HCT116 (cell line): ENCODE measurements around the gene TNIP1. TPM values are rescaled to one million over a fixed set of nuclear protein-coding genes. Genes with fewer than 3 reads are reported as not detected.
A peak's percentile ranks its signal among the peaks of the same experiment; 100 is the strongest.

ENCODE experiments used
- ATAC-seq: fragments of 200-7000 bp; cut with Tn5 transposase; 2 replicates; pipeline ENCODE4 v1.9.1; 2020; ENCODE audit warnings: mild to moderate bottlenecking, moderate library complexity
- BruUV-seq: library from RNA; stranded (reverse); fragments of 400-500 nt; replicated peaks from 2 replicates; lab custom pipeline; 2021; lab: Mats Ljungman, UMichigan
- CTCF ChIA-PET: fragments of 300-600 bp; sonication (Branson Sonifier 250); formaldehyde crosslinking; loops from one replicate; lab custom pipeline; 2021; ENCODE audit warnings: antibody characterized with exemption; lab: Charles Lee
- POLR2A ChIA-PET: fragments of 300-600, 350-600 bp; sonication (Branson Sonifier 250); formaldehyde crosslinking; loops from one replicate; lab custom pipeline; 2021; ENCODE audit warnings: antibody characterized with exemption; lab: Charles Lee
- RAD21 ChIA-PET, 2 experiments: fragments of 300-600 bp; sonication (Branson Sonifier 250); formaldehyde crosslinking; loops; one replicate each; lab custom pipeline; 2023; ENCODE audit warnings: low total read pairs in 2 of 2; ENCODE audit not compliant: uncharacterized antibody in 2 of 2, unreplicated experiment in 2 of 2, low non-redundant PET in 1 of 2; lab: Charles Lee
- DNase-seq: peaks from one replicate; pipeline ENCODE4 v3.0.0-alpha.2; 2010; ENCODE audit warnings: low read depth, low spot score
- H2AFZ ChIP-seq: fragments of 200-600 bp; shearing (Covaris generic), sonication (generic); 2 replicates; pipeline ENCODE4 v1.6.1; 2017; ENCODE audit warnings: low read depth, mixed run types, mixed read lengths, antibody characterized with exemption, low read length; ENCODE audit not compliant: poor library complexity, severe bottlenecking
- H3K27ac ChIP-seq: 2 replicates; pipeline ENCODE4 v1.5.1; 2012; ENCODE audit warnings: low read depth, low read length
- H3K27me3 ChIP-seq: fragments of 200-600 bp; sonication (generic); 2 replicates; pipeline ENCODE4 v1.6.1; 2016; ENCODE audit warnings: mixed run types, low read length, mixed read lengths; ENCODE audit not compliant: insufficient read depth
- H3K36me3 ChIP-seq, 2 experiments: fragments of 200-500 bp in 1 of 2; fragments of 200-600 bp in 1 of 2; sonication (Bioruptor generic) in 1 of 2; sonication (generic) in 1 of 2; 2 replicates each; pipeline versions ENCODE4 v1.5.1 to v1.6.1; 2014 to 2016; ENCODE audit warnings: low read length in 2 of 2, inconsistent platforms in 1 of 2, mixed read lengths in 1 of 2, mixed run types in 1 of 2; ENCODE audit not compliant: insufficient read depth in 2 of 2, control insufficient read depth in 1 of 2
- H3K4me1 ChIP-seq, 2 experiments: fragments of 200-600 bp in 1 of 2; sonication (generic) in 1 of 2; 2 replicates each; pipeline versions ENCODE4 v1.5.1 to v1.6.1; 2012 to 2017; ENCODE audit warnings: low read length in 2 of 2, inconsistent platforms in 1 of 2, mild to moderate bottlenecking in 1 of 2, mixed read lengths in 1 of 2, mixed run types in 1 of 2, moderate library complexity in 1 of 2; ENCODE audit not compliant: insufficient read depth in 2 of 2, control insufficient read depth in 1 of 2
- H3K4me2 ChIP-seq: fragments of 200-600 bp; sonication (generic); 2 replicates; pipeline ENCODE4 v1.6.1; 2017; ENCODE audit warnings: mixed run types, low read length, mixed read lengths
- H3K4me3 ChIP-seq, 2 experiments: fragments of 200-600 bp in 1 of 2; sonication (generic) in 1 of 2; replicated peaks in 1 of 2; 2 replicates each; pipeline ENCODE4 v1.5.1; 2011 to 2016; ENCODE audit warnings: low read length in 2 of 2, control low read depth in 1 of 2, low read depth in 1 of 2, mild to moderate bottlenecking in 1 of 2, mixed read lengths in 1 of 2, mixed run types in 1 of 2
- H3K79me2 ChIP-seq: fragments of 200-600 bp; sonication (generic); 2 replicates; pipeline ENCODE4 v1.6.1; 2017; ENCODE audit warnings: mild to moderate bottlenecking, mixed run types, low read length, moderate library complexity, mixed read lengths; ENCODE audit not compliant: insufficient read depth
- H3K9ac ChIP-seq: fragments of 200-600 bp; sonication (generic); 2 replicates; pipeline ENCODE4 v1.6.1; 2016; ENCODE audit warnings: low read length, mixed read lengths
- H3K9me2 ChIP-seq: fragments of 200-600 bp; sonication (generic), shearing (Covaris generic); 2 replicates; pipeline ENCODE4 v1.6.1; 2017; ENCODE audit warnings: mixed run types, mild to moderate bottlenecking, moderate library complexity; ENCODE audit not compliant: insufficient read depth
- H3K9me3 ChIP-seq, 2 experiments: fragments of 200-500 bp in 1 of 2; fragments of 200-600 bp in 1 of 2; sonication (Bioruptor generic) in 1 of 2; sonication (generic) in 1 of 2; 2 replicates each; pipeline ENCODE4 v1.6.1; 2014 to 2017; ENCODE audit warnings: low read length in 2 of 2, mixed read lengths in 2 of 2, inconsistent platforms in 1 of 2, low read depth in 1 of 2, mild to moderate bottlenecking in 1 of 2, mixed run types in 1 of 2, moderate library complexity in 1 of 2; ENCODE audit not compliant: control insufficient read depth in 1 of 2, insufficient read depth in 1 of 2
- H4K20me1 ChIP-seq: fragments of 200-600 bp; sonication (generic), shearing (Covaris generic); 2 replicates; pipeline ENCODE4 v1.6.1; 2017; ENCODE audit warnings: mixed run types, mild to moderate bottlenecking, moderate library complexity; ENCODE audit not compliant: insufficient read depth
- ATF3 ChIP-seq: IDR thresholded peaks from 2 replicates; pipeline ENCODE4 v1.6.1; 2012
- EZH2 ChIP-seq: fragments of 200-600 bp; sonication (generic); IDR thresholded peaks from 2 replicates; pipeline ENCODE4 v1.6.1; 2017; ENCODE audit warnings: antibody characterized with exemption, mixed run types
- POLR2AphosphoS5 ChIP-seq: IDR thresholded peaks from 2 replicates; pipeline ENCODE4 v1.6.1; 2011; ENCODE audit warnings: mild to moderate bottlenecking, low read depth, low read length, moderate library complexity
- RAD21 ChIP-seq: IDR thresholded peaks from 2 replicates; pipeline ENCODE4 v1.6.1; 2012; ENCODE audit warnings: low read depth, mild to moderate bottlenecking
- SIN3A ChIP-seq: IDR thresholded peaks from 2 replicates; pipeline ENCODE4 v1.6.1; 2012; ENCODE audit warnings: low read depth
- SRF ChIP-seq: IDR thresholded peaks from 2 replicates; pipeline ENCODE4 v1.6.1; 2012; ENCODE audit warnings: low read depth
- intact Hi-C: fragments of 100-400 bp; cut with micrococcal nuclease; formaldehyde crosslinking; loops from 2 replicates; pipeline ENCODE4 v1.10.0; 2022
- total RNA-seq: library from RNA; stranded (reverse); gene quantifications from one replicate; pipeline ENCODE4 v1.2.1, GENCODE V29; 2021; ENCODE audit not compliant: unreplicated experiment
- TF ChIP-seq, protein P1 (sequence below), 3 experiments: fragments of 200-600 bp in 1 of 3; sonication (generic) in 1 of 3; IDR thresholded peaks in 2 of 3; conservative IDR thresholded peaks in 1 of 3; 2 replicates each; pipeline ENCODE4 v1.5.1; 2012 to 2017; ENCODE audit warnings: low read depth in 2 of 3, low read length in 2 of 3, antibody characterized with exemption in 1 of 3, borderline replicate concordance in 1 of 3, control low read depth in 1 of 3, mild to moderate bottlenecking in 1 of 3, mixed read lengths in 1 of 3, mixed run types in 1 of 3, moderate library complexity in 1 of 3; ENCODE audit not compliant: insufficient read depth in 1 of 3
- TF ChIP-seq, protein P2 (sequence below): IDR thresholded peaks from 2 replicates; pipeline ENCODE4 v1.6.1; 2012; ENCODE audit warnings: low read depth

The TNIP1 gene
- total RNA-seq, 1 experiment from 2014 or later, result 46.0 TPM

DNA sequence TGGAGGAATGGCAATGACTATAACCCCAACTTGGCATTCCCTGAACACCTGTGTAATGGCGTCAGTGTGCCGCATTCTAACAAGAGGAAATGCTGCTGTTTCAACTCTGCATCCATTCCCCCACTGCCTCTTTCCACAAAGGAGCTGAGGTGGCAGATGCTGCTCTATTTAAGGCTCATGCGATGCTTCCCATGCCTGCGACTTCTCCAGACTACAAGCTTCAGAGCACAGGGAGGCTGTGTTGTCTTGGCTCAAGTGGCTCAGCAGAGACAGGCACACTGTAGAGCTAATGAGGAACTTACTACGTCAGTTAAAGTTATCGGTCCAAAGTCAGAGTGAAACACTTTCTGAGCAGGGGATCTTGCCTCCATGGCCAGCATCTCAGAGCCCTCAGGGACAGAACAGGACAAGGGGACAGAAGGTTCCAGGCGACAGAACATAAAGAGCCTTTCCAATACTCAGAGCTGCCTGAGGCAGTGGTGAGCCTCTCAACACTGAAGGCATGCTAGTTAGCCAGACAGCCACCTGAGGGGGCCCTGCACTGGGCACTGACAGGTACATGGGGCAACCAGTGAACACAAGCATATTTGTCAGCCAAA is 21.8 kb downstream of the TNIP1 start:
- Histone ChIP-seq H3K27me3 (no peaks in the 10 kb centered on the region), H3K4me2 (no peak overlapping the region), H3K36me3 (peaks cover 4 to 14% of the 10 kb centered on the region in 2 experiments; a peak in 2 of 4 replicates), H4K20me1 (no peaks in the 10 kb centered on the region), H3K9me2 (no peaks in the 10 kb centered on the region), H3K4me1 (peaks cover 13 to 17% of the 10 kb centered on the region in 2 experiments), H3K79me2 (0 out of 2 replicates have a peak, but pooled peaks cover 3% of the 10 kb centered on the region), H3K4me3 (no peak overlapping the region), H3K27ac (no peak overlapping the region), H3K9me3 (no peaks in the 10 kb centered on the region), H3K9ac (no peak overlapping the region), H2AFZ (no peak overlapping the region)
- DNase-seq, result no peak
- intact Hi-C loops, result no loop called here
- ChIA-PET RAD21 (no interaction called here), POLR2A (no interaction called here), CTCF (interaction anchor here (1.0 to 1.7 kb wide), 2 partner anchors 57 kb away, joined by 3 to 6 read pairs; no protein-coding TSS in a partner anchor)
- ATAC-seq, result no peak
- TF ChIP-seq EZH2 (no peak), SIN3A (no peak), RAD21 (peak; percentile 31; the same call in 1 of the 2 replicates)
- no TSS peak for BruUV-seq

- Histone ChIP-seq H3K36me3 (peaks cover 4 to 14% of the 10 kb centered on the region in 2 experiments; a peak in 2 of 4 replicates), H3K9me3 (no peaks in the 10 kb centered on the region), H3K9ac (no peak overlapping the region), H3K4me3 (no peak overlapping the region)
- DNase-seq (no peak), ATAC-seq (no peak; the same call in 1 of the 2 replicates)
- CTCF ChIA-PET, result interaction anchor here (0.8 to 2.0 kb wide), 4 partner anchors 8 to 57 kb away, joined by 3 to 6 read pairs (median 3); no protein-coding TSS in a partner anchor
- BruUV-seq, result no TSS peak
- TF ChIP-seq POLR2AphosphoS5 (no peak), SRF (no peak), ATF3 (no peak), RAD21 (no peak)
- TF ChIP-seq, protein P1, sequence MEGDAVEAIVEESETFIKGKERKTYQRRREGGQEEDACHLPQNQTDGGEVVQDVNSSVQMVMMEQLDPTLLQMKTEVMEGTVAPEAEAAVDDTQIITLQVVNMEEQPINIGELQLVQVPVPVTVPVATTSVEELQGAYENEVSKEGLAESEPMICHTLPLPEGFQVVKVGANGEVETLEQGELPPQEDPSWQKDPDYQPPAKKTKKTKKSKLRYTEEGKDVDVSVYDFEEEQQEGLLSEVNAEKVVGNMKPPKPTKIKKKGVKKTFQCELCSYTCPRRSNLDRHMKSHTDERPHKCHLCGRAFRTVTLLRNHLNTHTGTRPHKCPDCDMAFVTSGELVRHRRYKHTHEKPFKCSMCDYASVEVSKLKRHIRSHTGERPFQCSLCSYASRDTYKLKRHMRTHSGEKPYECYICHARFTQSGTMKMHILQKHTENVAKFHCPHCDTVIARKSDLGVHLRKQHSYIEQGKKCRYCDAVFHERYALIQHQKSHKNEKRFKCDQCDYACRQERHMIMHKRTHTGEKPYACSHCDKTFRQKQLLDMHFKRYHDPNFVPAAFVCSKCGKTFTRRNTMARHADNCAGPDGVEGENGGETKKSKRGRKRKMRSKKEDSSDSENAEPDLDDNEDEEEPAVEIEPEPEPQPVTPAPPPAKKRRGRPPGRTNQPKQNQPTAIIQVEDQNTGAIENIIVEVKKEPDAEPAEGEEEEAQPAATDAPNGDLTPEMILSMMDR (IDR thresholded peaks at IDR 0.05 in 2 of 3, conservative IDR thresholded peaks at IDR 0.05 in 1 of 3; ENCODE audit: borderline replicate concordance in 1 of 3, insufficient read depth in 1 of 3, low read depth in 2 of 3, low read length in 2 of 3), result peak in 2 of 3 experiments; percentile 3 to 21; a peak in 1 of 6 replicates
- TF ChIP-seq, protein P2, sequence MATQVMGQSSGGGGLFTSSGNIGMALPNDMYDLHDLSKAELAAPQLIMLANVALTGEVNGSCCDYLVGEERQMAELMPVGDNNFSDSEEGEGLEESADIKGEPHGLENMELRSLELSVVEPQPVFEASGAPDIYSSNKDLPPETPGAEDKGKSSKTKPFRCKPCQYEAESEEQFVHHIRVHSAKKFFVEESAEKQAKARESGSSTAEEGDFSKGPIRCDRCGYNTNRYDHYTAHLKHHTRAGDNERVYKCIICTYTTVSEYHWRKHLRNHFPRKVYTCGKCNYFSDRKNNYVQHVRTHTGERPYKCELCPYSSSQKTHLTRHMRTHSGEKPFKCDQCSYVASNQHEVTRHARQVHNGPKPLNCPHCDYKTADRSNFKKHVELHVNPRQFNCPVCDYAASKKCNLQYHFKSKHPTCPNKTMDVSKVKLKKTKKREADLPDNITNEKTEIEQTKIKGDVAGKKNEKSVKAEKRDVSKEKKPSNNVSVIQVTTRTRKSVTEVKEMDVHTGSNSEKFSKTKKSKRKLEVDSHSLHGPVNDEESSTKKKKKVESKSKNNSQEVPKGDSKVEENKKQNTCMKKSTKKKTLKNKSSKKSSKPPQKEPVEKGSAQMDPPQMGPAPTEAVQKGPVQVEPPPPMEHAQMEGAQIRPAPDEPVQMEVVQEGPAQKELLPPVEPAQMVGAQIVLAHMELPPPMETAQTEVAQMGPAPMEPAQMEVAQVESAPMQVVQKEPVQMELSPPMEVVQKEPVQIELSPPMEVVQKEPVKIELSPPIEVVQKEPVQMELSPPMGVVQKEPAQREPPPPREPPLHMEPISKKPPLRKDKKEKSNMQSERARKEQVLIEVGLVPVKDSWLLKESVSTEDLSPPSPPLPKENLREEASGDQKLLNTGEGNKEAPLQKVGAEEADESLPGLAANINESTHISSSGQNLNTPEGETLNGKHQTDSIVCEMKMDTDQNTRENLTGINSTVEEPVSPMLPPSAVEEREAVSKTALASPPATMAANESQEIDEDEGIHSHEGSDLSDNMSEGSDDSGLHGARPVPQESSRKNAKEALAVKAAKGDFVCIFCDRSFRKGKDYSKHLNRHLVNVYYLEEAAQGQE, result no peak
- TF ChIP-seq, all 23 proteins: peak for 1
- intact Hi-C loops, result no loop called here
- ChIA-PET RAD21 (no interaction called here), POLR2A (no interaction called here)
- no peak overlapping the region for H3K27ac ChIP-seq
- no peak overlapping the region for H3K4me2 ChIP-seq
- no peaks in the 10 kb centered on the region for H3K9me2 ChIP-seq
- peaks cover 6 to 10% of the 10 kb centered on the region in 2 experiments for H3K4me1 ChIP-seq
- 0 out of 2 replicates have a peak, but pooled peaks cover 3% of the 10 kb centered on the region for H3K79me2 ChIP-seq
- H3K27me3 ChIP-seq, result no peaks in the 10 kb centered on the region
- no peak overlapping the region for H2AFZ ChIP-seq
- H4K20me1 ChIP-seq, result no peaks in the 10 kb centered on the region
Observed at GRCh38 chr5:151058301-151058700, 22.5 kb downstream of the TNIP1 start.
